Suprapubic skin (tissue), 4 donors: ENCODE measurements around the gene EHD4. TPM values are rescaled to one million over a fixed set of nuclear protein-coding genes. Genes with fewer than 3 reads are reported as not detected.

Source experiments
- DNase-seq, 2 donors: peaks; one replicate each; pipeline ENCODE4 v3.0.0-alpha.2; 2019; ENCODE audit warnings: low spot score in 2 of 2
- H3K27ac ChIP-seq: fragments of 200-600 bp; sonication (generic); one replicate; pipeline ENCODE4 v1.5.1; 2019
- H3K27me3 ChIP-seq: fragments of 200-600 bp; sonication (generic); one replicate; pipeline ENCODE4 v1.5.1; 2019
- H3K36me3 ChIP-seq: fragments of 200-600 bp; sonication (generic); one replicate; pipeline ENCODE4 v1.5.1; 2019
- H3K4me1 ChIP-seq: fragments of 200-600 bp; sonication (generic); one replicate; pipeline ENCODE4 v1.5.1; 2019
- H3K4me3 ChIP-seq: fragments of 200-600 bp; sonication (generic); one replicate; pipeline ENCODE4 v1.5.1; 2019; ENCODE audit warnings: mild to moderate bottlenecking
- H3K9me3 ChIP-seq: fragments of 200-600 bp; sonication (generic); one replicate; pipeline ENCODE4 v1.5.1; 2019
- EP300 ChIP-seq: sonication (generic); formaldehyde crosslinking; IDR thresholded peaks from one replicate; pipeline ENCODE4 v1.6.1; 2017; ENCODE audit warnings: antibody characterized with exemption
- POLR2A ChIP-seq, 2 donors: fragments of 450-650 bp; IDR thresholded peaks; one replicate each; pipeline ENCODE4 v1.6.1; 2017; ENCODE audit warnings: antibody characterized with exemption in 2 of 2, mild to moderate bottlenecking in 2 of 2, moderate library complexity in 2 of 2
- POLR2AphosphoS5 ChIP-seq, 3 donors: sonication (generic); formaldehyde crosslinking; IDR thresholded peaks; one replicate each; pipeline ENCODE4 v1.6.1; 2017; ENCODE audit warnings: antibody characterized with exemption in 3 of 3
- WGBS: methylation state at CpG from one replicate; pipeline ENCODE4 v1.1.5; 2018; 5-methylcytosine and 5-hydroxymethylcytosine counted together
- total RNA-seq, 4 donors: library from RNA; depleted of rRNA; stranded (reverse); fragments of >200 nt; gene quantifications; one replicate each; pipeline ENCODE4 v1.1.0, GENCODE V29; 2016
- TF ChIP-seq, protein P1 (sequence below), 2 donors: fragments of 200-600 bp in 1 of 2; fragments of 450-650 bp in 1 of 2; sonication (generic) in 1 of 2; IDR thresholded peaks; one replicate each; pipeline ENCODE4 v1.5.1; 2016 to 2019; ENCODE audit warnings: antibody characterized with exemption in 2 of 2, mild to moderate bottlenecking in 1 of 2, moderate library complexity in 1 of 2

Gene EHD4
- total RNA-seq, 4 donors from 2014 or later, result 16.0 to 31.4 (median 20.9) TPM

DNA sequence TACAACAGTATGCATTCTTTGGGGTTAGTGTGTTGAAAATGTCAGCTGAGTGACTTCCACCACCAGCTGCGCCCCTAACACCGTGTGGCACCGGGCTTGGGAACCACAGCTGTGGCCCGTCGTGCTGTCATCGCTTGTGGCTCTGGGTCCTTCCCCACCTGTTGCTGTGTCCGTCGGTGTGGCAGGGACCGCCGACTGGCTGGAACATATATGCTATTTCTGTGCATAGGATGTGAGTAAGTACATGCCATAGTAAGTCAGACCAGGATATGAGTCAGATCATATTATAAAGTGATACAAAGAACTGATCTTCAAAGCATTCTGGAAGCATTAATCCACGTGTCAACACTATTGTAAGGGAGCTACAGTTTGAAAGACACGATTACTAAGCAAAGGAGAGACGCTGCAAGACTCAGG is 31.9 kb downstream of the EHD4 start:
- no peaks in the 10 kb centered on the region for H3K9me3 ChIP-seq
- 81% methylated on average over 13 of the region's 13 CpGs for WGBS
- DNase-seq, result peak; percentile 49 to 61
- H3K4me3 ChIP-seq, result no peak overlapping the region
- H3K36me3 ChIP-seq, result peaks cover 15% of the 10 kb centered on the region
- no peak for TF ChIP-seq POLR2A (IDR thresholded peaks at IDR 0.05)
- TF ChIP-seq POLR2AphosphoS5 (IDR thresholded peaks at IDR 0.05), result no peak
- TF ChIP-seq, protein P1, sequence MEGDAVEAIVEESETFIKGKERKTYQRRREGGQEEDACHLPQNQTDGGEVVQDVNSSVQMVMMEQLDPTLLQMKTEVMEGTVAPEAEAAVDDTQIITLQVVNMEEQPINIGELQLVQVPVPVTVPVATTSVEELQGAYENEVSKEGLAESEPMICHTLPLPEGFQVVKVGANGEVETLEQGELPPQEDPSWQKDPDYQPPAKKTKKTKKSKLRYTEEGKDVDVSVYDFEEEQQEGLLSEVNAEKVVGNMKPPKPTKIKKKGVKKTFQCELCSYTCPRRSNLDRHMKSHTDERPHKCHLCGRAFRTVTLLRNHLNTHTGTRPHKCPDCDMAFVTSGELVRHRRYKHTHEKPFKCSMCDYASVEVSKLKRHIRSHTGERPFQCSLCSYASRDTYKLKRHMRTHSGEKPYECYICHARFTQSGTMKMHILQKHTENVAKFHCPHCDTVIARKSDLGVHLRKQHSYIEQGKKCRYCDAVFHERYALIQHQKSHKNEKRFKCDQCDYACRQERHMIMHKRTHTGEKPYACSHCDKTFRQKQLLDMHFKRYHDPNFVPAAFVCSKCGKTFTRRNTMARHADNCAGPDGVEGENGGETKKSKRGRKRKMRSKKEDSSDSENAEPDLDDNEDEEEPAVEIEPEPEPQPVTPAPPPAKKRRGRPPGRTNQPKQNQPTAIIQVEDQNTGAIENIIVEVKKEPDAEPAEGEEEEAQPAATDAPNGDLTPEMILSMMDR (IDR thresholded peaks at IDR 0.05), result no peak
- TF ChIP-seq EP300, result no peak
- H3K27me3 ChIP-seq, result no peaks in the 10 kb centered on the region
- peaks cover 32% of the 10 kb centered on the region for H3K4me1 ChIP-seq
- no peak overlapping the region for H3K27ac ChIP-seq

DNA sequence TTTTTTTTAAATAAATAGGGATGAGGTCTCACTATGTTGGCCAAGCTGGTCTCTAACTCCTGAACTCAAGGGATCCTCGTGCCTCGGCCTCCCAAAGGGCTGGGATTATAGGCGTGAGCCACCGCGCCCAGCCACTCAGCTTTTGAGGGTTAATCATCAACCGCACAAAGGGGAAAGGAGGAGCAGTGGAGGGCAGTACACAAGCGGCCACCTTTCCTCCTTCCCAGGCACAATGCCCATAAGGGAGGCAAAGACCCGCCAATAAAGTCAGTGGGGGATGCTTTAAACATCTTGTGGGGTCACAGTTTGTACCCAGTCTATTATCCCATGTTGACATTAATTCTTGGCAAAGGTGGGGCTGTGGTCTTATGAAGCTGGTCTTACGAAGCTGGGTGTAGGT is 32.4 kb downstream of the EHD4 start:
- H3K4me3 ChIP-seq, result no peak overlapping the region
- H3K36me3 ChIP-seq, result peaks cover 15% of the 10 kb centered on the region
- H3K9me3 ChIP-seq, result no peaks in the 10 kb centered on the region
- peak in 1 of 2 donors; percentile 31 for DNase-seq
- no peak overlapping the region for H3K27ac ChIP-seq
- 95% methylated on average over 9 of the region's 9 CpGs for WGBS
- TF ChIP-seq, protein P1 (IDR thresholded peaks at IDR 0.05), result no peak
- no peak for TF ChIP-seq POLR2A (IDR thresholded peaks at IDR 0.05)
- TF ChIP-seq POLR2AphosphoS5 (IDR thresholded peaks at IDR 0.05), result no peak
- TF ChIP-seq EP300, result no peak
- H3K4me1 ChIP-seq, result peaks cover 35% of the 10 kb centered on the region
- no peaks in the 10 kb centered on the region for H3K27me3 ChIP-seq

DNA sequence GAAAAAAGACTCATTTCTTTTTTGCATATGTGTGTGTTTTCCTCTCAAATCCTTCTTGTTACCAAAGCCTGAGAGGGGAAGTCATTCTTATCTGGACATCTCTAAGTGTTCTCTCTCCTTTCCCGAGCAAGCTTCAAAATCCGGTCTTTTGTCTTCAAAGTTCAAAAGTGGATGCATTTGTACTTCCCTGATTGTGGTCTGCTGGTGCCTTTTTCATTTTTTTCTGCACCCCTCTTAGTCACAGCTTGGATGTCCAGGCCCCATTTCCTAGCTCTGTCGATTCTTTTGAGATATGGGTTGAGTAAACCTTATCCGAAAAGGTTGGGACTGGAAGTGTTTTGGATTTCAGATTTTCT is 34.8 kb downstream of the EHD4 start:
- no peak for DNase-seq
- H3K27ac ChIP-seq, result peak overlapping the region; percentile 78
- no peaks in the 10 kb centered on the region for H3K9me3 ChIP-seq
- WGBS, result 66% methylated on average over 4 of the region's 4 CpGs
- peaks cover 15% of the 10 kb centered on the region for H3K36me3 ChIP-seq
- peaks cover 45% of the 10 kb centered on the region for H3K4me1 ChIP-seq
- no peak overlapping the region for H3K4me3 ChIP-seq
- TF ChIP-seq, protein P1 (IDR thresholded peaks at IDR 0.05), result no peak
- TF ChIP-seq POLR2A (IDR thresholded peaks at IDR 0.05) (no peak), POLR2AphosphoS5 (IDR thresholded peaks at IDR 0.05) (no peak), EP300 (no peak)
- H3K27me3 ChIP-seq, result no peaks in the 10 kb centered on the region

DNA sequence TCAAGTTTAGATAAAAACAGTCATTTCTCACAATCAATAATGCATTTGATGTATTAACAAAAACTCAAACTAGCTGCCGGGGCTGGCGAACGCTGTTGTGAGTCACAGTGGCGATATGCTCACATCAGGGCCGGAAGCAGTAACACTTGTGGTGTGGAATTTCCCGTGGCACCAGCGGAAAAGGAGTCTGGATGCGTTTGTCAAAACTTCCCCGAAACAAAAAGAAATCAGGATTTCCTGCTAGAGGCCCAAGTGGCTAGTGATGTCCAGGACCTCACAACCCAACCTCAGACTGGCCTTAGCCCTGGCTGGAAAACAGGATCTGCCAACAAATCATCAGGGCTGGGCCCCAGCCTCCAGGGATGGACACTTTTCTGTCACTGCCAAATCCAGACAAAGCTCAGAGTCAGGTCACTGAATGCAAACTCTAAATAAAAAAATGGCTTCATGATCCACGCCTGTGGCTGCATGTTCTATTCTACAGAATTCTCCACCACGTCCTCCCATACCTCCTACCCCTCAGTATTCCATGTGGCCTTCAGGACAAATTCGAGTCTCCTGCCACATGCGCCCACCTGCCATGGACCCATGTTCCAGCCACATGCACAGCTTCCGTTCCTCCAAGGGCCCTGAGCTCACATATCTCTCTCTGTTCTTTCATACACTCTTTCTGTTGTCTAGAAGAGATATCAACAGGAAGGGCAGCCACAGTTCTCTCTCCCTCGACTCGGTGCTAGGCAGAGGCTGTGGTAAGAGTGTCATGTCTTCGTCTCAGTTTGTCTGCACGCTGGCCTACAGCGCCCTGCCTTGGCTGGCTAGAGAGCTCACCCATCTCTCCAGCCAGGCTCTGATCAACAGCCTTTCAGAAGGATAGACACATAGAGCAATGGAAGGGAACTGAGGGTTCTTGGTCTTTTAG is 35.4 kb downstream of the EHD4 start:
- Histone ChIP-seq H3K36me3 (peaks cover 14% of the 10 kb centered on the region), H3K4me3 (no peak overlapping the region), H3K27ac (peak overlapping the region; percentile 78), H3K4me1 (peaks cover 50% of the 10 kb centered on the region), H3K9me3 (no peaks in the 10 kb centered on the region), H3K27me3 (no peaks in the 10 kb centered on the region)
- DNase-seq, result peak in 1 of 2 donors; percentile 75
- TF ChIP-seq POLR2A (IDR thresholded peaks at IDR 0.05) (no peak), EP300 (no peak), POLR2AphosphoS5 (IDR thresholded peaks at IDR 0.05) (peak in 2 of 3 donors; percentile 28 to 53)
- TF ChIP-seq, protein P1 (IDR thresholded peaks at IDR 0.05), result no peak
- WGBS, result 74% methylated on average over 19 of the region's 19 CpGs

DNA sequence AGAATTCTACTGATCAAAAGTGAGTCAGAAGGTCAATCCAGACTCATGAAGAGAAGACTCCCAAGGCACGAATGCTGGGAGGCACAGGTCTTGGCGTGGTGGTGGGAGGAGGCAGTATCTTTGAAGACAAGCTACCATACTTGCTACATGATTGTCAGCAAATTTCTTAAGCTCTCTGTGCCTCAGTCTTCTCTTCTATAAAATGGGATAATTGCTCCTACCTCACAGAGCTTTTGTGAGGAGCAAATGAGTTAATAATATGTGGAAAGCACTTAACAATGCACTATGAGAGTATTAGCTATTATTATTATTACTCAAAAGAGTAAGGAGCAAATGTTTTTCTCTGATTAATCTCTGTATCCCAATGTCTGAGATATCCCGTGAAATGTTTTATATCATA is 36.2 kb downstream of the EHD4 start:
- peak in 1 of 2 donors; percentile 20 for DNase-seq
- WGBS, result 92% methylated on average over 3 of the region's 3 CpGs
- Histone ChIP-seq H3K4me1 (peaks cover 56% of the 10 kb centered on the region), H3K4me3 (no peak overlapping the region), H3K27me3 (no peaks in the 10 kb centered on the region), H3K9me3 (no peaks in the 10 kb centered on the region), H3K27ac (peak overlapping the region; percentile 78), H3K36me3 (peaks cover 8% of the 10 kb centered on the region)
- no peak for TF ChIP-seq POLR2A (IDR thresholded peaks at IDR 0.05)
- no peak for TF ChIP-seq EP300
- no peak for TF ChIP-seq POLR2AphosphoS5 (IDR thresholded peaks at IDR 0.05)
- TF ChIP-seq, protein P1 (IDR thresholded peaks at IDR 0.05), result no peak
